OCI-LY1 (cell line): ENCODE data around the gene FBN2.

Experiments
- EZH2 ChIP-seq: fragments of 200-600 bp; sonication (generic), shearing (Covaris generic); IDR thresholded peaks from 2 replicates; pipeline ENCODE4 v1.8.0; 2017; ENCODE audit warnings: borderline replicate concordance, mixed run types, mild to moderate bottlenecking, antibody characterized with exemption, low read length, moderate library complexity, mixed read lengths
- TF ChIP-seq, protein P1 (sequence below): fragments of 200-600 bp; sonication (generic), shearing (Covaris generic); IDR thresholded peaks from 2 replicates; pipeline ENCODE4 v1.5.1; 2017; ENCODE audit warnings: mild to moderate bottlenecking, antibody characterized with exemption, low read length, moderate library complexity, mixed read lengths

DNA sequence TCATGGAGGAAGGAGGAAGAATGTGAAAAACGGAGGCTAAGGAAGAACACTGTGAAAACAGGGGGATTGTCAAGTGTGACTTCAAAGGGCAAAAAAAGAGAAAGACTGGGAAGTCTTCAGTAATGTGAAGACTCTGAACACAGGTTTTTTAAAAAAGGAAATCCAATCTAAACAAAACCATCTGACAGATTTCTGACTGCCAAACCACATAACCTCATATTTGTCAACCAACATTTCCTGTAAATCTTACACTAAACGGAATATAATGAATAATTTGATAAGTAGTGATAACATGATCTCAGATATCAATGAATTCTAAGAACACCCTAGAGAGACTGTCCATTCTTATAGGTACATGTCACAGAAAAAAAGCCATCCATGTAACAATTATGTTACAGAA lies 124.7 kb downstream of the FBN2 start:
- TF ChIP-seq, protein P1, sequence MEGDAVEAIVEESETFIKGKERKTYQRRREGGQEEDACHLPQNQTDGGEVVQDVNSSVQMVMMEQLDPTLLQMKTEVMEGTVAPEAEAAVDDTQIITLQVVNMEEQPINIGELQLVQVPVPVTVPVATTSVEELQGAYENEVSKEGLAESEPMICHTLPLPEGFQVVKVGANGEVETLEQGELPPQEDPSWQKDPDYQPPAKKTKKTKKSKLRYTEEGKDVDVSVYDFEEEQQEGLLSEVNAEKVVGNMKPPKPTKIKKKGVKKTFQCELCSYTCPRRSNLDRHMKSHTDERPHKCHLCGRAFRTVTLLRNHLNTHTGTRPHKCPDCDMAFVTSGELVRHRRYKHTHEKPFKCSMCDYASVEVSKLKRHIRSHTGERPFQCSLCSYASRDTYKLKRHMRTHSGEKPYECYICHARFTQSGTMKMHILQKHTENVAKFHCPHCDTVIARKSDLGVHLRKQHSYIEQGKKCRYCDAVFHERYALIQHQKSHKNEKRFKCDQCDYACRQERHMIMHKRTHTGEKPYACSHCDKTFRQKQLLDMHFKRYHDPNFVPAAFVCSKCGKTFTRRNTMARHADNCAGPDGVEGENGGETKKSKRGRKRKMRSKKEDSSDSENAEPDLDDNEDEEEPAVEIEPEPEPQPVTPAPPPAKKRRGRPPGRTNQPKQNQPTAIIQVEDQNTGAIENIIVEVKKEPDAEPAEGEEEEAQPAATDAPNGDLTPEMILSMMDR = no peak
- TF ChIP-seq EZH2 = no peak
